LNCAP (cell line): ENCODE data around the gene PRR5L.

Source experiments
- TF ChIP-seq, protein P1 (sequence below): fragments of 450-650 bp; IDR thresholded peaks from 2 replicates; pipeline ENCODE4 v1.5.1; 2017; ENCODE audit warnings: mild to moderate bottlenecking

PRR5L gene

DNA sequence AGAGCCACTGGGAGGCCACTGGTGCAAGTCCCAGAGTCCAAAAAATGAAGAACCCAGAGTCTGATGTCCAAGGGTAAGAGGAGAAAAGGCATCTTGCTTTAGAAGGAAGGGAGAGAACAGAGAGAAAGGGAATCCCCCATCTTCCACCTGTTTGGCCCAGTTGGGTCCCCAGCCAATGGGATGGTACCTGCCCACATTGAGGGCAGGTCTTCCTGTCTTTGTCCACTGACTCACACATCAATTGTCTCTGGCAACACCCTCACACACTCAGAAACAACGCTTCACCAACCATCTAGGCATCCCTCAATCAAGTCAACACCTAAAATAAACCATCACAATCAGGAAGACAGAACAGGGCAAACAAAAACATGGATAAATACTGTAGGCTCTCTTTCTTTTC, 13.2 kb upstream of the PRR5L start:
- TF ChIP-seq, protein P1, sequence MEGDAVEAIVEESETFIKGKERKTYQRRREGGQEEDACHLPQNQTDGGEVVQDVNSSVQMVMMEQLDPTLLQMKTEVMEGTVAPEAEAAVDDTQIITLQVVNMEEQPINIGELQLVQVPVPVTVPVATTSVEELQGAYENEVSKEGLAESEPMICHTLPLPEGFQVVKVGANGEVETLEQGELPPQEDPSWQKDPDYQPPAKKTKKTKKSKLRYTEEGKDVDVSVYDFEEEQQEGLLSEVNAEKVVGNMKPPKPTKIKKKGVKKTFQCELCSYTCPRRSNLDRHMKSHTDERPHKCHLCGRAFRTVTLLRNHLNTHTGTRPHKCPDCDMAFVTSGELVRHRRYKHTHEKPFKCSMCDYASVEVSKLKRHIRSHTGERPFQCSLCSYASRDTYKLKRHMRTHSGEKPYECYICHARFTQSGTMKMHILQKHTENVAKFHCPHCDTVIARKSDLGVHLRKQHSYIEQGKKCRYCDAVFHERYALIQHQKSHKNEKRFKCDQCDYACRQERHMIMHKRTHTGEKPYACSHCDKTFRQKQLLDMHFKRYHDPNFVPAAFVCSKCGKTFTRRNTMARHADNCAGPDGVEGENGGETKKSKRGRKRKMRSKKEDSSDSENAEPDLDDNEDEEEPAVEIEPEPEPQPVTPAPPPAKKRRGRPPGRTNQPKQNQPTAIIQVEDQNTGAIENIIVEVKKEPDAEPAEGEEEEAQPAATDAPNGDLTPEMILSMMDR = no peak

DNA sequence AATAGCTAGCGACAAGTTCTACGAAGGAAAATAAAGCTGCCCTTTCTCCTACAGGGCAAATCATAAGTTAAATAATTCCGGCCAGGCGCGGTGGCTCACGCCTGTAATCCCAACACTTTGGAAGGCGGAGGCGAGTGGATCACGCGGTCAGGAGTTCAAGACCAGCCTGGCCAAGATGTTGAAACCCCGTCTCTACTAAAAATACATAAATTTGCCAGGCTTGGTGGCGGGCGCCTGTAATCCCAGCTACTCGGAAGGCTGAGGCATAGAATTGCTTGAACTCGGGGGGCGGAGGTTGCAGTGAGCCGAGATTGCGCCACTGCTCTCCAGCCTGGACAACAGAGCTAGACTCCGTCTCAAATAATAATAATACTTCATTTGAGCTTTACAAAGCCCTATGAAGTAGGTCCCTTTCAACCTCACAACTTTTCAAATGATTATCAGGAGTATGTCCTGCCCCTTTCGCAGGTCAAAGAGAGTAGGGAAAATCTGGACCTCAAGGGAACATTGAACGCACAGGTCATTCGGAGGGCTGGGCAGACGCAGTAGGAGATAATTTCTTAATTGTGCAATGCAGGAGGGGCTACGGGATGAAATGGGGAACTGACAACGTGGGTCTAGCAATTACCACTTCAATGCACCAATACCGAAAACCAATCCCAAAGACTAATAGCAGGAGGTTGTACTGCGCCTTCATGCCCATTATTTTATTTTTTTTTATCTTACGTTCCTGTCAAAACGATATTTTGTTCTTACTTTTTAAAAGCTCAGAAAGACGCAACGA, 7.5 kb upstream of the PRR5L start:
- TF ChIP-seq, protein P1 = no peak

DNA sequence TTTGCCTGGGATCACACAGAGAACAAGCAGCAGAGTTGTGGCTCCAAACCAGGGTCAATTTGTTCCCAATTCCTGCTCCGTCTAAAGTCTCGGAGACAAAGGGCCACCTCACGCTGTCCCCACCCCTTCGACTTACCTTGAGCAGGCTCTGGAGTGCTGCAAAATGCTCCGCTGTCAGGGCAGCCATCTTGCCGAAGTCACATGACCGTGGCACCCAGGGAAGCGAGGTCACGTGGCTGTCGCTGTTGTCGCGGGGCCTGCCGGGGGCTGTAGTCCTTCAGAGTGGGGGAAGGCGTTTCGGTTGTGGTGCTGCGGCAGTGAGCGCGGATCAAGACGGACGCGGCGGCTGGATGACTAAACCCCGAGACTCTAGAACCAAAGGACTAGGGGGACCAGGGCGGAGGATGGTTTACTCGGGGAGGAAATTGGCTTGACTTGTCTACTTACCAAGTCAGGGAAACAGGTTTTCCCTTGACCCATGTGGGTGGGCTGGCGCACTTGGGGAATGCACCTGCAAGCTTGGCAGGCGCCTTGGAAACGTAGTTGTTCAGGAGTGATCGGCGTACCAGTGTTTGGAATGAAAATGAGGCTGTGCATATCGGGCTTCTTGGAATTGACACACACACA, 6.7 kb upstream of the PRR5L start, which contains the start of gene COMMD9:
Gene COMMD9, minus strand, starts transcription at position 199 of the 627 bp plus-strand sequence. Its CDS starts 12 bp downstream, at position 187.
- TF ChIP-seq, protein P1 = no peak

DNA sequence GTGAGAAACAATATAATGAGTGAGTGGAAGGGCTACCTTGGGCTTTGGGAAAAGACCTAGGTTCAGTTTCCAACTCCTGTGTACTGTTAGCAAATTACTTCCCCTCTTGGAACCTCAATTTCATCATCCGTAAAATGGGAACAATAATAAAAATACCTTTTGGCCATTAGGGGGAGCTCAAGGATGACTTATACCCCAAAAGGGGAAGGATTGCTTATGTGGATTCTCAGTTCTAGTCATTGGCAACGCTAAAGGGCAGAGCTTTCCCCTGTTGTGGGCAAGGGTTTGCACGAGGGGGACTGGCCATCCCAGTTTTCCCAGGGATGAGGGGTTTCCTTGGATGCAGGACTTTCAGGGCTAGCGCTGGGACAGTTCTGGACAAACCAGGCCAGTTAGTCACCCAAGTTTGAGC, 3.8 kb upstream of the PRR5L start:
- TF ChIP-seq, protein P1 = peak; percentile 55

DNA sequence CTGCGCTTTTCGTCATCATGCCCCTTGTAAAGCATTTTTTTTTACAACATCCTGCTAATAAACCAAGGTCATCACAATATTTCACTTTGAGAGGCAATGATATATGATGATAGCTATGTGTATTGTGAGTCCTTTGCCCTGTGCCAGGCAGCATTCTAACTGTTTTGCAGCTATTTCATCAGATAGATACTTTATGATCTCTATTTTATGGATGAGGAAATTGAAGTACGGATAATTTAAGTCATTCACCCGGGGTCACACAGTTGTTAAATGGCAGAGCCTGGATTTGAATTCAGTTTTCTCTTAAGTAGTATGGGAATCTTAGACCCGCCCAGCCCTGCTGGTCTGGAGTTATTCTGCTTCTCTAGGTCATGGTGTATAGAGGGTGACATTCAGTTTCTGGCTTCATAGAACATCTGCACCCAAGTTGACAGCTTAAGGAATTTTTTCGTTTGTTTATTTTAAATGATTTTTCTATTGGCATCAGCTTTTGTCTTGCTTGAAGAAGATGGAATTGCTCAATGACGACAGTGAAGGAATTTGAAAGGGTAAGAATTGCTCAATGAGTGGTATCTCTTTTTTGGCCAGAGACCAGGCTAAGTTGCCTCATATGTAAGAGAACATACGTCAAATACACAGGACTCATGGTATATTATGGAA, 926 bp downstream of the PRR5L start:
- TF ChIP-seq, protein P1 = no peak

DNA sequence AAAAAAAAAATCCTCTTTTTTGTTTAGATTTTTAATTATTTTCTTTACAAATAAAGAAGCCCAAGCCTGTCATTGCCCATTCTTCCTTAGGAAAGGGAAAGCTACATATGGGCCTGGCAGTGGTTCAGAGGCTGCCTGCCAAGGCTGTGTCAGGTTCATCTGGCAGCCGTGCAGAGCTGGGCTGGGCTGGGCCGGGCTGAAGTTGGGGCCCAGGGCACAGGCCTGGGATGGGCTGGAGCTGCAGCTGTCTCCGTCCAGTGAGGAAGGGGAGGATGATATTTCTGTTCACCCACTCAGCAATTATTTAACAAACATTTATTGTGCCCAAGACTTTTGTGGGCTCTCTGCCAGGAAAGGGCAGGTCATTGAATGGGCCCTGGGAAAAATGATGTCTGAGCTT, 4.6 kb downstream of the PRR5L start:
- TF ChIP-seq, protein P1 = no peak

DNA sequence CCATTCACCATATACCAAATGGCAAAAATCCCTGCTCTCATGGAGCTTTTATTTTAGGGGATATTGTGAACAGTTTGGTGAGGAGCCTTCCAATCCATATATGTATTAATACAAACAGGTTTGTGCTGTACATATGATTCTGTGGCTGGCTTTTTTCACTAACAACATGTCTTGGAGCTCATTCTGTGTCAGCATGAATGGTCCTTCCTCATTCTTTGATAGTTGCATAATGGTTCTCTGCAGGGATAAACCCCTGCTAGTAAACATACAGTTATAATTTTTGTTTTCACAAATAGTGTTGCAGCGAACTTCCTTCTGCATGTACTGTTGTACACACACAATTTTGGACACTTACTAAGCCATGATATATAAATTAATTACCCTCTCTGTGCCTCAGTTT, 8.3 kb downstream of the PRR5L start:
- TF ChIP-seq, protein P1 = no peak
